ENCODE results near the gene MED13L.

The MED13L gene

DNA sequence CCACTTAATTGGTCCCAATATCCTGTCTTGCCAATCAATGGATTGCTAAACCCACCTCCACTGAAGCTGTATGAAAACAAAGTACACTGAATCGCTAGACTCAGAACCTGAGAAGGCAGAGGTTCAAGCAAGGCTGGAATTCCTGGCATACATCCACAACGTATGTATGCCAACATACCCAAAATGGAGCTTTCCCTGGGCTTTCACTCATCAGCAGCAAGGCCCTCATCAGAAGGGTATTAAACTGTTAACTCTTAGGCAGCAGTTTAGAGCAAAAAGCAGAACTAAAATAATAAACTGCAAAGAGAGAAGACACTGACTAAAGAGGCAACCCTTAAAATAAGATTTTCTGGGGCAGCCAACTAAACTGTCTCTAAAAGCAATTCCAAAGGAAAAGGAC, 13.6 kb downstream of the MED13L start:
- no peaks in the 10 kb centered on the region for H3K36me3 ChIP-seq
- no peak overlapping the region for H3K4me3 ChIP-seq (ENCODE audit: low read depth, low read length)
- H3K9me3 ChIP-seq (ENCODE audit: severe bottlenecking) = no peaks in the 10 kb centered on the region
- no peak for DNase-seq
- H3K27ac ChIP-seq = no peak overlapping the region
- no peaks in the 10 kb centered on the region for H3K27me3 ChIP-seq (ENCODE audit: insufficient read depth, low read depth, severe bottlenecking)
- TF ChIP-seq, protein P1, sequence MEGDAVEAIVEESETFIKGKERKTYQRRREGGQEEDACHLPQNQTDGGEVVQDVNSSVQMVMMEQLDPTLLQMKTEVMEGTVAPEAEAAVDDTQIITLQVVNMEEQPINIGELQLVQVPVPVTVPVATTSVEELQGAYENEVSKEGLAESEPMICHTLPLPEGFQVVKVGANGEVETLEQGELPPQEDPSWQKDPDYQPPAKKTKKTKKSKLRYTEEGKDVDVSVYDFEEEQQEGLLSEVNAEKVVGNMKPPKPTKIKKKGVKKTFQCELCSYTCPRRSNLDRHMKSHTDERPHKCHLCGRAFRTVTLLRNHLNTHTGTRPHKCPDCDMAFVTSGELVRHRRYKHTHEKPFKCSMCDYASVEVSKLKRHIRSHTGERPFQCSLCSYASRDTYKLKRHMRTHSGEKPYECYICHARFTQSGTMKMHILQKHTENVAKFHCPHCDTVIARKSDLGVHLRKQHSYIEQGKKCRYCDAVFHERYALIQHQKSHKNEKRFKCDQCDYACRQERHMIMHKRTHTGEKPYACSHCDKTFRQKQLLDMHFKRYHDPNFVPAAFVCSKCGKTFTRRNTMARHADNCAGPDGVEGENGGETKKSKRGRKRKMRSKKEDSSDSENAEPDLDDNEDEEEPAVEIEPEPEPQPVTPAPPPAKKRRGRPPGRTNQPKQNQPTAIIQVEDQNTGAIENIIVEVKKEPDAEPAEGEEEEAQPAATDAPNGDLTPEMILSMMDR (IDR thresholded peaks at IDR 0.05; ENCODE audit: low read depth, low read length) = no peak

DNA sequence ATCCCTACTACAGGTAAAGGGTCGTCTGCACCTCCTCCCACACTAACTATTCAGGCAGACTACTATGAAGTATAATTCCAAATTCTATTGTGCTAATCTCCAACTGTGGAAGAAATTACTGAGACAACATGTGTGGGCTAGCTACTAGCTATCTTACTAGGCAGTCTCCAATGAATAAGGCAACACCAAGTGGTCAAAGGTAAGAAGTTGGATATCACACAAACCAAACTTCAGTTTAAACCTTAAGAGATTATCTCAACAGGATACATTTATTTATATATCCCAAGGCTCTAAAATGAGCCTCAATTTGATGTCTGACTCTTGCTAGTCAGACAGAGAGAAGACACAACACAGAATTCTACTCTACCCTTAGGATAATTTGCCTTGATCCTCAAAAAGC, 14.1 kb downstream of the MED13L start:
- Histone ChIP-seq H3K27ac (no peak overlapping the region), H3K4me3 (ENCODE audit: low read depth, low read length) (no peak overlapping the region)
- TF ChIP-seq, protein P1 (IDR thresholded peaks at IDR 0.05; ENCODE audit: low read depth, low read length) = no peak

DNA sequence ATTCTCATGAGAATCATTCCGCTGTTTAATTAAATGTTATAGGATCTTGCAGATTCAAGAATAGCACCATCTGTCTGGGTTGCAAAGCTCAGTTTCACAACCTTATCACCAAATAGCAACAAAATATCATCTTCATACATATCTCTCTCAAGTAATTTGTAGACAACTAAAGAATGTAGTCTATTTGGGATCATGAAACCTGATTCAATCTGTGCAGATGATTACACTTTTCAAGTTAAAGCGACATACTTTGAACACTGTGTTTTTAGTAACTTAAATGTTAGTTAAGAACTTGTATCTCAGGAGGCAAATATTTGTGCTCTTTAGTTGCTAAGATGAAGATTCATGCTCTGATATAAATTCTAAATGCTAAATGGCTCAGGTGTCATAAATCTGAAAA, 14.8 kb downstream of the MED13L start:
- DNase-seq = no peak
- TF ChIP-seq, protein P1 (IDR thresholded peaks at IDR 0.05; ENCODE audit: low read depth, low read length) = no peak
- H3K36me3 ChIP-seq = no peaks in the 10 kb centered on the region
- H3K4me3 ChIP-seq (ENCODE audit: low read depth, low read length) = no peak overlapping the region
- no peaks in the 10 kb centered on the region for H3K9me3 ChIP-seq (ENCODE audit: severe bottlenecking)
- H3K27ac ChIP-seq = no peak overlapping the region
- H3K27me3 ChIP-seq (ENCODE audit: insufficient read depth, low read depth, severe bottlenecking) = no peaks in the 10 kb centered on the region

More for the DNA sequence above, 14.1 kb downstream of the MED13L start:
- H3K27me3 ChIP-seq (ENCODE audit: insufficient read depth, low read depth, severe bottlenecking) = no peaks in the 10 kb centered on the region
- H3K9me3 ChIP-seq (ENCODE audit: severe bottlenecking) = no peaks in the 10 kb centered on the region
- no peak for DNase-seq
- H3K36me3 ChIP-seq = no peaks in the 10 kb centered on the region

DNA sequence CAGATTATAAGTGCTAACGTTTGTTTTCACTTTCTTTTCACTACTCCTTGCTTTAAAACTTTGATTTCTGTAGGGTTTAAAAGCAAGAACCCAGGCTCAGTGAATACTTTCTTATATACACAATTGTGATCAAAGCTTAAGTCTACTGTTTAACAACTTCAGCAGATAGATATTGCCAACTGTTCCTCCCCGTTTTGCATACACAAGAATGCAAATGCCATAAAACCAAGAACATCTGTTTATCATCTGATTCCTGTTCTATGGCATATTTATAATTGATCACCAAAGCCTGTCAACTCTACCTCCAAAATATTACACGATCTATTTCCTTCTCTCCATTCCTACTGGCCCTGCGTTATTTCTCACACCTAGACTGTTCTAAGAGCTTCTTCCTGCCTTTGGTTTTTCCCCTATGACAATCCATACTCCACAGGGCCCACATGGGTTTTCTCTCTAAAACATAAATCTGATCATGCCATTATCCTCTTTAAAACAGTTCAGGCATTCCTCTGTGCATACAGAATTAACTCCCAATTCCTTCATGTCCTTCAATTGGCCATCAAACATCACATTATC, 15.9 kb downstream of the MED13L start:
- no peak overlapping the region for H3K4me3 ChIP-seq (ENCODE audit: low read depth, low read length)
- H3K27me3 ChIP-seq (ENCODE audit: insufficient read depth, low read depth, severe bottlenecking) = no peaks in the 10 kb centered on the region
- TF ChIP-seq, protein P1 (IDR thresholded peaks at IDR 0.05; ENCODE audit: low read depth, low read length) = no peak
- no peak for DNase-seq
- H3K36me3 ChIP-seq = no peaks in the 10 kb centered on the region
- no peak overlapping the region for H3K27ac ChIP-seq
- H3K9me3 ChIP-seq (ENCODE audit: severe bottlenecking) = no peaks in the 10 kb centered on the region

DNA sequence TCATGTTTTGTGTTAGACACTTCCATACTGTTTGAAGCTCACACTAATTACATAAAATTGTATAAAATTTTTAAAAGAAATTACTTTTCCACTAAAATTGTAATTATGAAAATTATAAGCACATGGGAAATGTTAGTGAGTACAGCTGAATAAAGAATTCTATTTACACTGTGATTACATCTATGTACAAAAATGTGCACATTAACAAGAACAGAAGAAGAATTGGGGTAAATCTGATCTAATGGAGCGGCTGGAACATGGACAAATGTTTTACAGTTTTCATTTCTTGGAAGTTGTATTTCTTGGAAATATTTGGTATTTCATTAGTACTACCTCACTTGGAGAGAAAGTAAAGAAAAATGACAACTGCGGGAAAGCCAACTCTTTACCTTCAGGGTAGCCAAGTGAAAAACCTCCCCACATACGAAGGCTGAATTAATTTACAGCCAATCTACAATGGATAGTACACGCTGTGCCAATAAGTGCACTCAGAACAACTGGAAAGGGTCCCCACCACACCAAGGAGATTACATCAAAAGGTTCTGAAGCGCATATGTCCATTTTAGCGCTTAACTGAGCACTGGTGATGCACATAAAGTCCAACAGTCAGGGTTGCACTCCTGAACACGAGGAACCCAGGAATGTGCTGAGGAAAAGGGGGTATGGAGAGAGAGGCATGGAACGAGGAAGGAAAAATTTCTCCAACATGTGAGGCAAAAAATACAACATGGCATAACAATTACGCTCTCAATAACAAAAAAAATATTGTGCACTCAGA, 17.5 kb downstream of the MED13L start:
- Histone ChIP-seq H3K36me3 (no peaks in the 10 kb centered on the region), H3K27ac (no peak overlapping the region), H3K27me3 (ENCODE audit: insufficient read depth, low read depth, severe bottlenecking) (no peaks in the 10 kb centered on the region), H3K4me3 (ENCODE audit: low read depth, low read length) (no peak overlapping the region), H3K9me3 (ENCODE audit: severe bottlenecking) (no peaks in the 10 kb centered on the region)
- TF ChIP-seq, protein P1 (IDR thresholded peaks at IDR 0.05; ENCODE audit: low read depth, low read length) = no peak
- DNase-seq = no peak
